GM12878 (cell line): ENCODE data around the gene CNDP2. TPM values are rescaled to one million over a fixed set of nuclear protein-coding genes. Genes with fewer than 3 reads are reported as not detected.

Experiments used
- ATAC-seq: fragments of 200-7000 bp; cut with Tn5 transposase; 3 replicates; pipeline ENCODE4 v1.9.1; 2020; ENCODE audit warnings: mild to moderate bottlenecking, moderate library complexity
- BruUV-seq: library from RNA; stranded (reverse); fragments of 400-500 nt; replicated peaks from 2 replicates; lab custom pipeline; 2021; lab: Mats Ljungman, UMichigan
- CTCF ChIA-PET: fragments of 300-600 bp; sonication (Branson Sonifier 250); formaldehyde crosslinking; extraction: SDS; loops from one replicate; lab custom pipeline; 2021; ENCODE audit warnings: inconsistent platforms; lab: Yijun Ruan, JAX
- POLR2A ChIA-PET: fragments of 350-600 bp; formaldehyde crosslinking; extraction: SDS; loops from one replicate; lab custom pipeline; 2021; ENCODE audit warnings: inconsistent platforms; lab: Charles Lee
- RAD21 ChIA-PET: fragments of 300-600 bp; sonication (Branson Sonifier 250); formaldehyde crosslinking; loops from one replicate; lab custom pipeline; 2023; ENCODE audit warnings: antibody characterized with exemption; ENCODE audit not compliant: unreplicated experiment; lab: Charles Lee
- SMC1A ChIA-PET: fragments of 300-600 bp; sonication (Branson Sonifier 250); formaldehyde crosslinking; loops from one replicate; lab custom pipeline; 2023; ENCODE audit not compliant: unreplicated experiment, uncharacterized antibody; lab: Charles Lee
- DNase-seq: peaks from one replicate; pipeline ENCODE4 v3.0.0-alpha.2; 2011; ENCODE audit warnings: low read depth, low spot score
- FAIRE-seq: peaks from 3 replicates; lab custom pipeline; 2011; peaks lifted over from hg19 to GRCh38; lab: Jason Lieb, UNC
- H2AFZ ChIP-seq: 2 replicates; pipeline ENCODE4 v1.6.0; 2011; ENCODE audit warnings: low read depth, low read length, control low read depth; ENCODE audit not compliant: control insufficient read depth
- H3K27ac ChIP-seq: 2 replicates; pipeline ENCODE4 v1.5.1; 2011; ENCODE audit warnings: control low read depth; ENCODE audit not compliant: control insufficient read depth, insufficient read depth
- H3K27me3 ChIP-seq, 2 experiments: replicated peaks in 1 of 2; 2 replicates each; pipeline versions ENCODE4 v1.6.0 to v1.6.1; 2011; ENCODE audit warnings: low read length in 1 of 2; ENCODE audit not compliant: control insufficient read depth in 2 of 2, insufficient read depth in 2 of 2
- H3K36me3 ChIP-seq, 2 experiments: 2 replicates each; pipeline ENCODE4 v1.5.1; 2011; ENCODE audit warnings: low read length in 1 of 2; ENCODE audit not compliant: control insufficient read depth in 2 of 2, insufficient read depth in 2 of 2
- H3K4me1 ChIP-seq: 2 replicates; pipeline ENCODE4 v1.6.1; 2011; ENCODE audit warnings: mild to moderate bottlenecking, low read length, moderate library complexity, mixed read lengths; ENCODE audit not compliant: control insufficient read depth, insufficient read depth
- H3K4me2 ChIP-seq: 2 replicates; pipeline ENCODE4 v1.6.0; 2011; ENCODE audit warnings: control low read depth; ENCODE audit not compliant: control insufficient read depth, insufficient read depth
- H3K4me3 ChIP-seq: fragments of 200-600 bp; sonication (generic); 2 replicates; pipeline ENCODE4 v1.5.1; 2016
- H3K79me2 ChIP-seq: 2 replicates; pipeline ENCODE4 v1.6.0; 2011; ENCODE audit warnings: low read length; ENCODE audit not compliant: control insufficient read depth, insufficient read depth
- H3K9ac ChIP-seq: 2 replicates; pipeline ENCODE4 v1.8.0; 2011; ENCODE audit warnings: low read length, control low read depth, mixed read lengths; ENCODE audit not compliant: control insufficient read depth, insufficient read depth
- H3K9me3 ChIP-seq: replicated peaks from 3 replicates; pipeline ENCODE4 v1.5.1; 2011; ENCODE audit warnings: mild to moderate bottlenecking, low read length; ENCODE audit not compliant: control insufficient read depth, insufficient read depth
- H4K20me1 ChIP-seq: 2 replicates; pipeline ENCODE4 v1.6.0; 2011; ENCODE audit not compliant: control insufficient read depth, insufficient read depth
- CBX5 ChIP-seq: sonication (generic); IDR thresholded peaks from 2 replicates; pipeline ENCODE4 v1.6.1; 2016; ENCODE audit warnings: low read depth, moderate library complexity, mild to moderate bottlenecking, inconsistent platforms
- CREB1 ChIP-seq: IDR thresholded peaks from 2 replicates; pipeline ENCODE4 v1.6.1; 2012; ENCODE audit warnings: low read depth, mild to moderate bottlenecking, inconsistent platforms
- E4F1 ChIP-seq: fragments of 450-650 bp; IDR thresholded peaks from 2 replicates; pipeline ENCODE4 v1.6.1; 2018; ENCODE audit warnings: borderline replicate concordance, mild to moderate bottlenecking; ENCODE audit not compliant: partially characterized antibody
- GATAD2B ChIP-seq: fragments of 450-650 bp; conservative IDR thresholded peaks from 2 replicates; pipeline ENCODE4 v1.6.1; 2017; ENCODE audit warnings: low read depth, mild to moderate bottlenecking, moderate library complexity
- MEF2B ChIP-seq: fragments of 450-650 bp; IDR thresholded peaks from 2 replicates; pipeline ENCODE4 v1.6.1; 2018; ENCODE audit warnings: mild to moderate bottlenecking, moderate library complexity; ENCODE audit not compliant: partially characterized antibody, poor library complexity, severe bottlenecking
- RAD21 ChIP-seq: IDR thresholded peaks from 2 replicates; pipeline ENCODE4 v1.6.1; 2011; ENCODE audit warnings: mild to moderate bottlenecking, low read depth, low read length, moderate library complexity; ENCODE audit not compliant: insufficient read depth
- RAD51 ChIP-seq: fragments of 450-650 bp; IDR thresholded peaks from 2 replicates; pipeline ENCODE4 v1.6.1; 2016; ENCODE audit warnings: moderate library complexity, mild to moderate bottlenecking, inconsistent platforms
- RELB ChIP-seq: fragments of 450-650 bp; IDR thresholded peaks from 2 replicates; pipeline ENCODE4 v1.6.1; 2017; ENCODE audit warnings: low read depth, mild to moderate bottlenecking, moderate library complexity
- SMC3 ChIP-seq: IDR thresholded peaks from 2 replicates; pipeline ENCODE4 v1.6.1; 2011; ENCODE audit warnings: low read length, improper control_type of control experiment, borderline replicate concordance
- STAT1 ChIP-seq: fragments of 450-650 bp; conservative IDR thresholded peaks from 2 replicates; pipeline ENCODE4 v1.6.1; 2014; ENCODE audit warnings: antibody characterized with exemption, mild to moderate bottlenecking
- STAT3 ChIP-seq: IDR thresholded peaks from 2 replicates; pipeline ENCODE4 v1.6.1; 2011; ENCODE audit warnings: low read depth, low read length, improper control_type of control experiment
- WRNIP1 ChIP-seq: IDR thresholded peaks from 2 replicates; pipeline ENCODE4 v1.6.1; 2011; ENCODE audit warnings: low read depth, low read length, improper control_type of control experiment, borderline replicate concordance
- YY1 ChIP-seq: IDR thresholded peaks from 2 replicates; pipeline ENCODE4 v1.6.1; 2011; ENCODE audit warnings: low read depth, mild to moderate bottlenecking, low read length
- ZBTB11 ChIP-seq: fragments of 450-650 bp; formaldehyde crosslinking; IDR thresholded peaks from 2 replicates; pipeline ENCODE4 v1.5.0; 2022; ENCODE audit warnings: mild to moderate bottlenecking, missing genetic modification characterization
- ZNF274 ChIP-seq: IDR thresholded peaks from one replicate; pipeline ENCODE4 v1.8.0; 2011; ENCODE audit not compliant: insufficient read length, insufficient read depth
- ZNF384 ChIP-seq: IDR thresholded peaks from 2 replicates; pipeline ENCODE4 v1.6.1; 2012; ENCODE audit warnings: low read depth, mild to moderate bottlenecking, low read length, improper control_type of control experiment, borderline replicate concordance
- WGBS: methylation state at CpG from one replicate; pipeline ENCODE4 v1.1.6; 2016; ENCODE audit warnings: low lambda C conversion rate; ENCODE audit not compliant: insufficient replicate concordance, insufficient coverage; ENCODE audit errors: missing lambda C conversion rate; 5-methylcytosine and 5-hydroxymethylcytosine counted together
- in situ Hi-C: fragments of 300-500 bp; cut with MboI; formaldehyde crosslinking; loops from 9 replicates; pipeline ENCODE4 v1.14.3; 2018; ENCODE audit warnings: mixed read lengths
- intact Hi-C: fragments of 100-400 bp; cut with micrococcal nuclease; formaldehyde crosslinking; loops from one replicate; pipeline ENCODE4 v1.14.2; 2022; ENCODE audit not compliant: unreplicated experiment
- polyA plus RNA-seq, 11 experiments: library from polyadenylated mRNA; depleted of rRNA in 4 of 11; unstranded in 6 of 11; stranded (reverse) in 5 of 11; fragments of >200 nt; fragmentation: Nextera tagmentation in 4 of 11; fragmentation: Illumina TruSeq in 1 of 11; extraction: Ambion mirVana in 4 of 11; extraction: Trizol in 1 of 11; gene quantifications; 1 replicate in 1 of 11; 2 replicates in 10 of 11; pipeline versions ENCODE4 v1.2.1 to v1.2.3, GENCODE V29; 2011 to 2016; ENCODE audit warnings: inconsistent platforms in 2 of 11, missing spikeins in 2 of 11, low read depth in 1 of 11
- total RNA-seq, 4 experiments: library from RNA; depleted of rRNA in 3 of 4; stranded (reverse); fragments of >200 nt in 3 of 4; fragmentation: Illumina TruSeq in 1 of 4; extraction: Trizol in 1 of 4; gene quantifications; 2 replicates each; pipeline versions ENCODE4 v1.2.1 to v1.2.3, GENCODE V29; 2013 to 2021

CNDP2 gene
- total and polyA plus RNA-seq, 10 of the 15 experiments (the other 5 are each of a cell fraction or from before 2014, with no cell fraction given), result 63.5 to 213 (median 158) TPM

- Histone ChIP-seq H3K36me3 (no peaks in the 10 kb centered on the region), H3K4me3 (no peak overlapping the region), H3K4me1 (peaks cover 15% of the 10 kb centered on the region), H3K79me2 (peaks cover 26% of the 10 kb centered on the region), H3K9ac (no peak overlapping the region), H3K9me3 (no peaks in the 10 kb centered on the region), H4K20me1 (no peaks in the 10 kb centered on the region), H3K27me3 (no peaks in the 10 kb centered on the region), H3K4me2 (no peak overlapping the region), H3K27ac (no peak overlapping the region), H2AFZ (no peak overlapping the region)
- WGBS, result 75% methylated on average over 1 of the region's 1 CpG
- DNase-seq (no peak), FAIRE-seq (no peak), ATAC-seq (peak; percentile 22; the same call in 2 of the 3 replicates)
- intact Hi-C loops, result loop anchor here (1.0 to 10.0 kb wide), 3 partner anchors 140 to 2001 kb away; partner anchors contain the start of gene ZNF516
- SMC1A ChIA-PET, result interaction anchor here (1.0 to 2.7 kb wide), 14 partner anchors 10 to 300 kb away, joined by 3 to 32 read pairs (median 4); no protein-coding TSS in a partner anchor
- no TSS peak for BruUV-seq
- RAD21 ChIA-PET, result interaction anchor here (0.7 to 1.4 kb wide), 12 partner anchors 58 to 344 kb away, joined by 3 to 31 read pairs (median 4); no protein-coding TSS in a partner anchor
- CTCF ChIA-PET, result interaction anchor here (0.7 to 5.9 kb wide), 20 partner anchors 9 to 453 kb away, joined by 3 to 92 read pairs (median 4); no protein-coding TSS in a partner anchor
- POLR2A ChIA-PET, result no interaction called here
- in situ Hi-C loops, result no loop called here
- TF ChIP-seq MEF2B (no peak), YY1 (0 out of 2 replicates have a peak, but pooled peaks have one; percentile 26), STAT3 (no peak), ZNF274 (no peak), SMC3 (peak; percentile 76; the same call in 1 of the 2 replicates), STAT1 (no peak), ZBTB11 (no peak), GATAD2B (no peak), RAD51 (no peak), ZNF384 (no peak), WRNIP1 (no peak), RAD21 (peak; percentile 90), CREB1 (no peak), E4F1 (no peak), CBX5 (no peak), RELB (no peak)
Observed at GRCh38 chr18:74493689-74494088, 2.5 kb upstream of the CNDP2 start.
